Lower lobe of right lung (tissue), 2 donors: ENCODE data around the gene JMJD4. TPM values are rescaled to one million over a fixed set of nuclear protein-coding genes. Genes with fewer than 3 reads are reported as not detected.
A peak's percentile ranks its signal among the peaks of the same experiment; 100 is the strongest.

Source experiments
- ATAC-seq, 2 donors: fragments of 200-7000 bp; cut with Tn5 transposase; one replicate each; pipeline ENCODE4 v1.9.1; 2020 to 2022; ENCODE audit warnings: mild to moderate bottlenecking in 2 of 2, moderate library complexity in 2 of 2
- DNase-seq: peaks from one replicate; pipeline ENCODE4 v3.0.0-alpha.2; 2020
- H3K27ac ChIP-seq: fragments of 200-600 bp; one replicate; pipeline ENCODE4 v1.8.0; 2022
- H3K27me3 ChIP-seq: fragments of 200-600 bp; one replicate; pipeline ENCODE4 v1.8.0; 2022; ENCODE audit warnings: low read depth
- H3K36me3 ChIP-seq: fragments of 200-600 bp; one replicate; pipeline ENCODE4 v1.8.0; 2022; ENCODE audit warnings: mild to moderate bottlenecking
- H3K4me1 ChIP-seq: fragments of 200-600 bp; one replicate; pipeline ENCODE4 v1.8.0; 2022
- H3K4me3 ChIP-seq: fragments of 200-600 bp; one replicate; pipeline ENCODE4 v1.8.0; 2022; ENCODE audit warnings: mild to moderate bottlenecking
- H3K9me3 ChIP-seq: fragments of 200-600 bp; one replicate; pipeline ENCODE4 v1.8.0; 2022
- intact Hi-C: fragments of 100-400 bp; cut with DNase I; formaldehyde crosslinking; loops from one replicate; pipeline ENCODE4 v1.11.0; 2022
- total RNA-seq: library from RNA; stranded (reverse); fragmentation: NEBNext Ultra II Directional; extraction: Animal tissue kit (Norgen Biotek cat#: 25700); gene quantifications from one replicate; pipeline ENCODE4 v1.2.1, GENCODE V29; 2021
- TF ChIP-seq, protein P1 (sequence below): fragments of 200-600 bp; IDR thresholded peaks from one replicate; pipeline ENCODE4 v1.8.0; 2022; ENCODE audit warnings: antibody characterized with exemption, mild to moderate bottlenecking
- donor health status: DM: no; HTN: yes; CAD: no; lungs with severe emphysema.

Gene JMJD4
- total RNA-seq, 1 donor from 2014 or later: 14.9 TPM

DNA sequence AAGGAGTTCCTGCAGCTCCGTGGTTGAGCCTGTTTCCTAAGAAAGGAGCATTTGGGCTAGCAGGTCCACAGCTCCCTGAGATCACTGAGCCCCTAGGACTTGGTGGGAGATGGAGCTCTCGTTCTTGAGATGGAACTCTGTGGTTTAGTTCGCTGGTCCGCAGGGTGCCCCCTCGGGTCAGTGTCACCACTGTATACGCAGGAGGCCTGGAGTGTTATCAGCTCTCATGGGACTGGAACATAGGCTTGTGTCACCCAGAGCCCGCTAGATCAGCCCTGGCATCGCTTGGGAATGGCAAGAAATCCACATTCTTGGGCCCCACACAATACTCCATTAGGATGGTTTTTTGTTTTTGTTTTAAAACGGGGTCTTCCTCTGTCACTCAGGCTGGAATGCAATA is 3.7 kb upstream of the JMJD4 start:
- TF ChIP-seq, protein P1, sequence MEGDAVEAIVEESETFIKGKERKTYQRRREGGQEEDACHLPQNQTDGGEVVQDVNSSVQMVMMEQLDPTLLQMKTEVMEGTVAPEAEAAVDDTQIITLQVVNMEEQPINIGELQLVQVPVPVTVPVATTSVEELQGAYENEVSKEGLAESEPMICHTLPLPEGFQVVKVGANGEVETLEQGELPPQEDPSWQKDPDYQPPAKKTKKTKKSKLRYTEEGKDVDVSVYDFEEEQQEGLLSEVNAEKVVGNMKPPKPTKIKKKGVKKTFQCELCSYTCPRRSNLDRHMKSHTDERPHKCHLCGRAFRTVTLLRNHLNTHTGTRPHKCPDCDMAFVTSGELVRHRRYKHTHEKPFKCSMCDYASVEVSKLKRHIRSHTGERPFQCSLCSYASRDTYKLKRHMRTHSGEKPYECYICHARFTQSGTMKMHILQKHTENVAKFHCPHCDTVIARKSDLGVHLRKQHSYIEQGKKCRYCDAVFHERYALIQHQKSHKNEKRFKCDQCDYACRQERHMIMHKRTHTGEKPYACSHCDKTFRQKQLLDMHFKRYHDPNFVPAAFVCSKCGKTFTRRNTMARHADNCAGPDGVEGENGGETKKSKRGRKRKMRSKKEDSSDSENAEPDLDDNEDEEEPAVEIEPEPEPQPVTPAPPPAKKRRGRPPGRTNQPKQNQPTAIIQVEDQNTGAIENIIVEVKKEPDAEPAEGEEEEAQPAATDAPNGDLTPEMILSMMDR: no peak
- Histone ChIP-seq H3K4me1 (peaks cover 8% of the 10 kb centered on the region), H3K9me3 (no peaks in the 10 kb centered on the region), H3K27me3 (no peaks in the 10 kb centered on the region), H3K36me3 (no peaks in the 10 kb centered on the region), H3K27ac (no peak overlapping the region), H3K4me3 (no peak overlapping the region)
- intact Hi-C loops: no loop called here
- ATAC-seq (no peak), DNase-seq (no peak)

DNA sequence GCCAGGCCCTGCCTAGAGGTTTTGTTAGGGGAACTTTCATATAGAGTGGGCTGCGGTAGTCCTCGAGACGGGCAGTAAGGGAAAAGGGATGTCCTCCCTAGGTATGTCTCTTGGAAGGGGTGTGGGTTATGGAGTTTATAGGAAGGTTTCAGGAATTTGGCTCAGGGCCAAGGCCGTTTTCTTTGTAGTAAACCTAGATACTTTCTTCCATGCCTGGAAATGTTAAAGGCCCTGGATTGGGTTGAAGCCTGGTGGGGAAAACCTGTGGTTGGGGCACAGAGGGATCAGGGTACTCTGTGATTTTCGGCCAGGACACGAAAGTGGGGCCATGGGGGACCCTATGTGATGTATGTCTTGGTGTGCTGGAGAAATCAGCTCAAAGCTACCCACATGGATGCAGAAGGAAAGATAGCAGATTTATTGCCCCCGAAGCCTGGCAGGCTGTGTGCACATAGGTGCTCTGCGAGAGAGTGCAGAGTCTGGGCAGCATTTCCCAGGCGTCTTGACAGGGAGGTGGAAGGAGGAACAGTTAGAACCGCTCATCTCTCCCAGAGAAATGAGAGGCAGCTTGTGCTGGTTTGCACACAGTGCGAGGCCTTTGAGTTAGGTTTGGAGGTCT is 1.8 kb upstream of the JMJD4 start:
- no peaks in the 10 kb centered on the region for H3K9me3 ChIP-seq
- H3K36me3 ChIP-seq: peaks cover 15% of the 10 kb centered on the region
- intact Hi-C loops: no loop called here
- peaks cover 13% of the 10 kb centered on the region for H3K4me1 ChIP-seq
- TF ChIP-seq, protein P1: no peak
- no peak overlapping the region for H3K27ac ChIP-seq
- no peak for ATAC-seq
- no peaks in the 10 kb centered on the region for H3K27me3 ChIP-seq
- no peak for DNase-seq
- no peak overlapping the region for H3K4me3 ChIP-seq

DNA sequence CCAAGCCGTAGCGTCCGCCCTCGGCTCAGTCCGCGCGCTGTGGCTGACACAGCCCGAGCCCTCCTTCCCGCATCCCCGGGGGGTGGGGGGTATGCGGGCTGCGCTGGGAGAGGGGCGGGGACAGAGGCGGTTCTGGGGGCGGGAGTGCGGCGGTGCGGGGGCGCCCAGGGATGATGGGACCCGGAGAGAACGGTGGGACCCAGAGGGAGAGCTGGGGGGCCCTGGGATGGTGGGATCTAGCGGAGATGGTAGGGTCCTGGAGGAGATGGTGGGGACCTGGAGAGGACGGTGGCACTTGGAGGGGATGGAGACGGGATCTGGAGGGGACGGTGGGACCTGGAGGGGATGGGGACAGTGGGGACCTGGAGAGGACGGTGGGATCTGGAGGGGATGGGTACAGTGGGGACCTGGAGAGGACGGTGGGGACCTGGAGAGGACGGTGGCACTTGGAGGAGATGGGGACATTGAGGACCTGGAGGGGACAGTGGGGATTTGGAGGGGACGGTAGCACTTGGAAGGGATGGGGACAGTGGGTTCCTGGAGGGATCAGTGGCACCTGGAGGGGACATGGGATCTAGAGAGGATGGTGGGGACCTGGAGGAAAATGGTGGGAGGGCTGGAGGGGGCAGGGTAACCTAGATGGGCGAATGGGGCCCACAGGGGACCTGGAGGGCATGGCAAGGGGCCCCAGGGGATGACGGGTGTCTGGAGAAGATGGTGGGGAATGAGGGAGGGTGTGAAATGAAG is 610 bp upstream of the JMJD4 start:
- ATAC-seq (peak; percentile 2 to 75), DNase-seq (no peak)
- Histone ChIP-seq H3K4me1 (peaks cover 13% of the 10 kb centered on the region), H3K27ac (peak overlapping the region; percentile 89), H3K4me3 (peak overlapping the region; percentile 91), H3K27me3 (no peaks in the 10 kb centered on the region), H3K36me3 (peaks cover 26% of the 10 kb centered on the region), H3K9me3 (no peaks in the 10 kb centered on the region)
- TF ChIP-seq, protein P1: no peak
- intact Hi-C loops: no loop called here

DNA sequence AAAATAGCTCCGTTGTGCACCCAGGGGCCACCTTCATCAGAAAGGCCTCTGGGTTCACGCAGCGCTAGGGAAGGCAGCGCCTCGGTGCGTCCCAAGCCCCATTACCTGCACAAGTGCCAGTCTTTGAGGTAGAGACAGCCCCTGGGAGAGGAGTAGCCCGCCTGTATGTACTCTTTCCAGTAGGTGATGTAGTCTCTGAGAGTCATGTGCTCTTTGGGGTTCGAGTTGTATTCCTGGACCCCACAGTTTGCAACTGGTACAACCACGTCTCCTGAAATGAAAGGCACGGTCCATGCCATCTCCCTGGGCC is 601 bp downstream of the JMJD4 start:
- DNase-seq (peak; percentile 43), ATAC-seq (peak in 1 of 2 donors; percentile 0)
- Histone ChIP-seq H3K4me1 (peaks cover 25% of the 10 kb centered on the region), H3K27ac (peak overlapping the region; percentile 89), H3K27me3 (no peaks in the 10 kb centered on the region), H3K4me3 (peak overlapping the region; percentile 91), H3K36me3 (peaks cover 26% of the 10 kb centered on the region), H3K9me3 (no peaks in the 10 kb centered on the region)
- TF ChIP-seq, protein P1: no peak
- intact Hi-C loops: no loop called here

DNA sequence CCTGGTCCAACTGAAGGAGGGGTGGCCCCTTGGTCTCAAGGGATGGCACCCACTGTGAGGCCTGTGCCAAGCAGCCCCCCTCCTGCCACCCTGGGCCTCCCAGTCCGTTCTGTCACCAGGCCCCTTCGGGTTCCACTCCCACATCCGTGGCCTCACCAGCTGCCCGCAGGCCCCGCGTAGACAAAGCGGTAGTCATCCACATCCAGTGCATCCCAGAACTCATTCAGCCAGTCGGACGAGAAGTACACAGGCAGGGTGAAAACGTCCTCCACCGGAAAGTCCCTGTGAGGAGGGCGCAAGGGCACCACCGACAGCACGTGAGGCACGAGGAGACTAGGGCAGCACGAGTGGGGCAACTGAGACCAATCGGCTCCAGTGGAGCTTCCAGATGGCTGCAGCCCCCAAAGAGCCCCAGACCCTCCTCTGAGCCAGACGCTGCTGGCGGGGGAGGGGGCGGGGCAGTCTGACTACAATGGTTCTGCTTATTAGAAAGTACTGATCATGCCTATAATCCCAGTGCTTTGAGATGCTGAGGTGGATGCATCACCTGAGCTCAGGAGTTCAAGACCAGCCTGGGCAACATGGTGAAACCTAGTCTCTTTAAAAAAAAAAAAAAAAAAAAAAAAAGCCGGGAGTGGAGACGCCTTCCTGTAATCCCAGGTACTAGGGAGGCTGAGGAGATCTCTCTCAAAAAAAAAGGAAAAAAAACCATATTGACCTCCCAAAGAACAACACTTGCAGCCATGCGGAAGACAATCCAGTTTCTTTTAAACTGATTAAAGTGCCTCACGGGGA is 1.2 kb downstream of the JMJD4 start:
- Histone ChIP-seq H3K36me3 (peaks cover 26% of the 10 kb centered on the region), H3K27ac (peak overlapping the region; percentile 89), H3K27me3 (no peaks in the 10 kb centered on the region), H3K9me3 (no peaks in the 10 kb centered on the region), H3K4me1 (peaks cover 31% of the 10 kb centered on the region), H3K4me3 (peak overlapping the region; percentile 91)
- intact Hi-C loops: no loop called here
- TF ChIP-seq, protein P1: no peak
- no peak for ATAC-seq
- peak; percentile 37 for DNase-seq
